Nephron (organoid): ENCODE results near the gene RTP4.
"Not testable (repeated sequence)": the region's sequence is repeated elsewhere in the genome, so short reads cannot be mapped to it uniquely, and the experiment has no call there.

Source experiments
- H3K27ac Mint-ChIP-seq, 3 experiments: 2 replicates each; pipeline ENCODE4 v1.8.0; 2020; ENCODE audit warnings: mixed read lengths in 3 of 3, mild to moderate bottlenecking in 2 of 3, moderate library complexity in 1 of 3
- H3K27me3 Mint-ChIP-seq: 2 replicates; pipeline ENCODE4 v1.8.0; 2021; ENCODE audit warnings: low read depth, mild to moderate bottlenecking, moderate library complexity, mixed read lengths
- H3K36me3 Mint-ChIP-seq: 2 replicates; pipeline ENCODE4 v1.8.0; 2020; ENCODE audit warnings: low read depth, mixed read lengths
- H3K4me1 Mint-ChIP-seq: 2 replicates; pipeline ENCODE4 v1.8.0; 2020; ENCODE audit warnings: mixed read lengths
- H3K4me3 Mint-ChIP-seq, 3 experiments: 2 replicates each; pipeline ENCODE4 v1.8.0; 2020; ENCODE audit warnings: mild to moderate bottlenecking in 3 of 3, mixed read lengths in 3 of 3, moderate library complexity in 2 of 3
- H3K9me3 Mint-ChIP-seq: 2 replicates; pipeline ENCODE4 v1.8.0; 2020; ENCODE audit warnings: mixed read lengths
- CTCF ChIP-seq, 3 experiments: fragments of 200-600 bp; sonication (generic); IDR thresholded peaks; one replicate each; pipeline ENCODE4 v1.5.0; 2021; ENCODE audit warnings: antibody characterized with exemption in 3 of 3; ENCODE audit not compliant: unreplicated experiment in 3 of 3

RTP4 gene

GRCh38 chr3:187398955-187399354 is 30.8 kb downstream of the RTP4 start:
- no peaks in the 10 kb centered on the region for H3K9me3 Mint-ChIP-seq
- H3K27ac Mint-ChIP-seq: no peak overlapping the region
- no peak for TF ChIP-seq CTCF (IDR thresholded peaks at IDR 0.05; ENCODE audit: unreplicated experiment in 3 of 3)
- H3K27me3 Mint-ChIP-seq: no peaks in the 10 kb centered on the region
- H3K4me3 Mint-ChIP-seq: no peak overlapping the region
- H3K4me1 Mint-ChIP-seq: peaks cover 5% of the 10 kb centered on the region
- H3K36me3 Mint-ChIP-seq: no peaks in the 10 kb centered on the region

GRCh38 chr3:187400756-187401155 is 32.6 kb downstream of the RTP4 start:
- no peak for TF ChIP-seq CTCF (IDR thresholded peaks at IDR 0.05; ENCODE audit: unreplicated experiment in 3 of 3)
- Mint-ChIP-seq H3K4me1 (peaks cover 7% of the 10 kb centered on the region), H3K4me3 (no peak overlapping the region), H3K27ac (no peak overlapping the region), H3K36me3 (no peaks in the 10 kb centered on the region), H3K9me3 (no peaks in the 10 kb centered on the region), H3K27me3 (no peaks in the 10 kb centered on the region)

GRCh38 chr3:187401856-187402255 is 33.7 kb downstream of the RTP4 start:
- TF ChIP-seq CTCF (IDR thresholded peaks at IDR 0.05; ENCODE audit: unreplicated experiment in 3 of 3): no peak
- Mint-ChIP-seq H3K27ac (no peak overlapping the region), H3K27me3 (no peaks in the 10 kb centered on the region), H3K9me3 (no peaks in the 10 kb centered on the region), H3K4me3 (no peak overlapping the region), H3K4me1 (peaks cover 7% of the 10 kb centered on the region), H3K36me3 (no peaks in the 10 kb centered on the region)

- Mint-ChIP-seq H3K4me3 (no peak overlapping the region), H3K27ac (peak overlapping the region; percentile 54 to 81 (median 78)), H3K36me3 (no peaks in the 10 kb centered on the region), H3K27me3 (no peaks in the 10 kb centered on the region), H3K4me1 (peaks cover 7% of the 10 kb centered on the region), H3K9me3 (no peaks in the 10 kb centered on the region)
- TF ChIP-seq CTCF (IDR thresholded peaks at IDR 0.05; ENCODE audit: unreplicated experiment in 3 of 3): no peak
Observed at GRCh38 chr3:187403768-187404288, 35.6 kb downstream of the RTP4 start.

- Mint-ChIP-seq H3K36me3 (no peaks in the 10 kb centered on the region), H3K4me1 (peaks cover 7% of the 10 kb centered on the region), H3K9me3 (peaks cover 2% of the 10 kb centered on the region), H3K27me3 (no peaks in the 10 kb centered on the region), H3K4me3 (no peak overlapping the region), H3K27ac (no peak overlapping the region)
- TF ChIP-seq CTCF (IDR thresholded peaks at IDR 0.05; ENCODE audit: unreplicated experiment in 3 of 3): no peak
Observed at GRCh38 chr3:187406927-187407326, 38.7 kb downstream of the RTP4 start.

GRCh38 chr3:187411991-187412781 is 44.0 kb downstream of the RTP4 start:
- not testable (repeated sequence) for H3K27me3 Mint-ChIP-seq, H3K9me3 Mint-ChIP-seq, H3K4me1 Mint-ChIP-seq, H3K36me3 Mint-ChIP-seq
- Mint-ChIP-seq H3K4me3 (peak overlapping the region; percentile 85 to 91 (median 90)), H3K27ac (peak overlapping the region in 2 of 3 experiments; percentile 77 to 91)
